Measurements from ENCODE around the gene RNF144B.

Gene RNF144B

GRCh38 chr6:18507018-18507415 is 119.9 kb downstream of the RNF144B start:
- H3K4me3 ChIP-seq (replicated peaks; ENCODE audit: insufficient read depth, low read length): no peak overlapping the region
- TF ChIP-seq GABPA (IDR thresholded peaks at IDR 0.05; ENCODE audit: low read depth) (no peak), SPI1 (IDR thresholded peaks at IDR 0.05; ENCODE audit: borderline replicate concordance, low read depth) (no peak), POLR2AphosphoS5 (IDR thresholded peaks at IDR 0.05; ENCODE audit: low read depth) (no peak), CTCF (IDR thresholded peaks at IDR 0.05; ENCODE audit: insufficient read depth, low read length) (no peak)
- TF ChIP-seq, protein P1, sequence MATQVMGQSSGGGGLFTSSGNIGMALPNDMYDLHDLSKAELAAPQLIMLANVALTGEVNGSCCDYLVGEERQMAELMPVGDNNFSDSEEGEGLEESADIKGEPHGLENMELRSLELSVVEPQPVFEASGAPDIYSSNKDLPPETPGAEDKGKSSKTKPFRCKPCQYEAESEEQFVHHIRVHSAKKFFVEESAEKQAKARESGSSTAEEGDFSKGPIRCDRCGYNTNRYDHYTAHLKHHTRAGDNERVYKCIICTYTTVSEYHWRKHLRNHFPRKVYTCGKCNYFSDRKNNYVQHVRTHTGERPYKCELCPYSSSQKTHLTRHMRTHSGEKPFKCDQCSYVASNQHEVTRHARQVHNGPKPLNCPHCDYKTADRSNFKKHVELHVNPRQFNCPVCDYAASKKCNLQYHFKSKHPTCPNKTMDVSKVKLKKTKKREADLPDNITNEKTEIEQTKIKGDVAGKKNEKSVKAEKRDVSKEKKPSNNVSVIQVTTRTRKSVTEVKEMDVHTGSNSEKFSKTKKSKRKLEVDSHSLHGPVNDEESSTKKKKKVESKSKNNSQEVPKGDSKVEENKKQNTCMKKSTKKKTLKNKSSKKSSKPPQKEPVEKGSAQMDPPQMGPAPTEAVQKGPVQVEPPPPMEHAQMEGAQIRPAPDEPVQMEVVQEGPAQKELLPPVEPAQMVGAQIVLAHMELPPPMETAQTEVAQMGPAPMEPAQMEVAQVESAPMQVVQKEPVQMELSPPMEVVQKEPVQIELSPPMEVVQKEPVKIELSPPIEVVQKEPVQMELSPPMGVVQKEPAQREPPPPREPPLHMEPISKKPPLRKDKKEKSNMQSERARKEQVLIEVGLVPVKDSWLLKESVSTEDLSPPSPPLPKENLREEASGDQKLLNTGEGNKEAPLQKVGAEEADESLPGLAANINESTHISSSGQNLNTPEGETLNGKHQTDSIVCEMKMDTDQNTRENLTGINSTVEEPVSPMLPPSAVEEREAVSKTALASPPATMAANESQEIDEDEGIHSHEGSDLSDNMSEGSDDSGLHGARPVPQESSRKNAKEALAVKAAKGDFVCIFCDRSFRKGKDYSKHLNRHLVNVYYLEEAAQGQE (IDR thresholded peaks at IDR 0.05; ENCODE audit: insufficient replicate concordance, low read depth): no peak
- no peak for DNase-seq (ENCODE audit: low read depth in 1 of 2, low spot score in 1 of 2)
- no peak overlapping the region for H3K27ac ChIP-seq (replicated peaks)
- H3K27me3 ChIP-seq (ENCODE audit: insufficient read depth, poor library complexity, severe bottlenecking): no peaks in the 10 kb centered on the region

DNA sequence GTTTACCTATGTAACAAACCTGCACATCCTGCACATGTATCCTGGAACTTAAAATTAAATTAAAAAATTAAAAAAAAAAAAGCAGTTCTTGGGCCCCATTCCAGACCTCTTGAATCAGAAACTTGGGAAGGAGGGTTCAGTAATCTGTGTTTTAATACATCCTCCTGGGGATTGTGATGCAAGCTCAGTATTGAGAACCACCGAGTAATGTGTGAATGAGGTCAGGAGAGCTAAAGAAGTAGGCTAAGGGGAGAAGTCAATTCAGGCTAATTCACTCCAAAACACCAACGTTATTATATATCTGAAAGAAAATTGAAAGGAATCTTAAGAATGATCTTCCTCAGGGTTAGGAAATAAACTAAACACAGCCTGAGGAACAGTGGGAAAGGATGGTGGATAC is 120.4 kb downstream of the RNF144B start:
- no peak for DNase-seq (ENCODE audit: low read depth in 1 of 2, low spot score in 1 of 2)
- no peak overlapping the region for H3K4me3 ChIP-seq (replicated peaks; ENCODE audit: insufficient read depth, low read length)
- H3K27ac ChIP-seq (replicated peaks): no peak overlapping the region
- TF ChIP-seq CTCF (IDR thresholded peaks at IDR 0.05; ENCODE audit: insufficient read depth, low read length) (no peak), SPI1 (IDR thresholded peaks at IDR 0.05; ENCODE audit: borderline replicate concordance, low read depth) (no peak), POLR2AphosphoS5 (IDR thresholded peaks at IDR 0.05; ENCODE audit: low read depth) (no peak), GABPA (IDR thresholded peaks at IDR 0.05; ENCODE audit: low read depth) (no peak)
- TF ChIP-seq, protein P1 (IDR thresholded peaks at IDR 0.05; ENCODE audit: insufficient replicate concordance, low read depth): no peak
- H3K27me3 ChIP-seq (ENCODE audit: insufficient read depth, poor library complexity, severe bottlenecking): no peaks in the 10 kb centered on the region

DNA sequence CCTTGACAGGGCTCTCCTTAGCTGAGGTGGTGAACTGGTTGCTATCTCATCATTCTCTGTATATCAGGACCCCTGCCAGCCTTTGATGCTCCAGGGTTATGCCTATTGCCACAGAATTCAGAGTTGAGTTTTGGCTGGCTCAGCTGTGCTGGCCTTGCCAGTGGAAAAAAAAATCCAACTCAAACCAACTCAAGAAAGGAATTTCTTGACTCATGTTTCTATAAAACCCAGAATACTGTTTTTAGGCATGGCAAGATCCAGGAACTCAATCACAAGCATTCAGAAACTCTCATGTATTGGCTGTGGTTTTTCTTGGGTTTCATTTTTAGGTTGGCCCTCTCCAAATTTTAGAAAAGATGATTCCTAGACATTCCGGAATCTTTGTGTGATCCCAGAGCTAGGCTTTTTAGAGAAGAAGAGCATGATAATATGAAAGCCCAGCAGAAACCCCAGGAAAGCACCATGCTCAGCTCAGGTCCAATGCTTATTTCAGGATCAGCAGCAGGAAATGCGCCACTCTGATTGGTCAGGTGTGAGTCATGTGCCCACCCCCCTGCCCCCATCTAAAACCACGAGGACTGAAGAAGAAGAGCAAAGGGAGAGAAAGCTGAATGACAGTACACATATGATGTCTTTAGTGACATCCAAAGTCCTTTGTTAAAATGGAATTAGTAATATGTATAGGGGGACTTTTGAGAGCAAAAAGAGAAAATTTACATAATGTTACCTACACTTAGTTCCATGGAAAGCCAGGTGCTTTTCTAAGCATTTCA is 122.9 kb downstream of the RNF144B start:
- H3K27me3 ChIP-seq (ENCODE audit: insufficient read depth, poor library complexity, severe bottlenecking): no peaks in the 10 kb centered on the region
- H3K27ac ChIP-seq (replicated peaks): no peak overlapping the region
- no peak for TF ChIP-seq POLR2AphosphoS5 (IDR thresholded peaks at IDR 0.05; ENCODE audit: low read depth)
- TF ChIP-seq GABPA (IDR thresholded peaks at IDR 0.05; ENCODE audit: low read depth): no peak
- no peak for TF ChIP-seq CTCF (IDR thresholded peaks at IDR 0.05; ENCODE audit: insufficient read depth, low read length)
- no peak for TF ChIP-seq SPI1 (IDR thresholded peaks at IDR 0.05; ENCODE audit: borderline replicate concordance, low read depth)
- TF ChIP-seq, protein P1 (IDR thresholded peaks at IDR 0.05; ENCODE audit: insufficient replicate concordance, low read depth): no peak
- no peak overlapping the region for H3K4me3 ChIP-seq (replicated peaks; ENCODE audit: insufficient read depth, low read length)
- no peak for DNase-seq (ENCODE audit: low read depth in 1 of 2, low spot score in 1 of 2)

Data from HL-60 (cell line).